Measurements from ENCODE around the gene LY6G5C.
A peak's percentile ranks its signal among the peaks of the same experiment; 100 is the strongest.

The LY6G5C gene, protein sequence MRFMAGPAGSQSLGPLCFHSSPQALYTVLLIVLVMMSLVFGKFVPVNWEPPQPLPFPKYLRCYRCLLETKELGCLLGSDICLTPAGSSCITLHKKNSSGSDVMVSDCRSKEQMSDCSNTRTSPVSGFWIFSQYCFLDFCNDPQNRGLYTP

DNA sequence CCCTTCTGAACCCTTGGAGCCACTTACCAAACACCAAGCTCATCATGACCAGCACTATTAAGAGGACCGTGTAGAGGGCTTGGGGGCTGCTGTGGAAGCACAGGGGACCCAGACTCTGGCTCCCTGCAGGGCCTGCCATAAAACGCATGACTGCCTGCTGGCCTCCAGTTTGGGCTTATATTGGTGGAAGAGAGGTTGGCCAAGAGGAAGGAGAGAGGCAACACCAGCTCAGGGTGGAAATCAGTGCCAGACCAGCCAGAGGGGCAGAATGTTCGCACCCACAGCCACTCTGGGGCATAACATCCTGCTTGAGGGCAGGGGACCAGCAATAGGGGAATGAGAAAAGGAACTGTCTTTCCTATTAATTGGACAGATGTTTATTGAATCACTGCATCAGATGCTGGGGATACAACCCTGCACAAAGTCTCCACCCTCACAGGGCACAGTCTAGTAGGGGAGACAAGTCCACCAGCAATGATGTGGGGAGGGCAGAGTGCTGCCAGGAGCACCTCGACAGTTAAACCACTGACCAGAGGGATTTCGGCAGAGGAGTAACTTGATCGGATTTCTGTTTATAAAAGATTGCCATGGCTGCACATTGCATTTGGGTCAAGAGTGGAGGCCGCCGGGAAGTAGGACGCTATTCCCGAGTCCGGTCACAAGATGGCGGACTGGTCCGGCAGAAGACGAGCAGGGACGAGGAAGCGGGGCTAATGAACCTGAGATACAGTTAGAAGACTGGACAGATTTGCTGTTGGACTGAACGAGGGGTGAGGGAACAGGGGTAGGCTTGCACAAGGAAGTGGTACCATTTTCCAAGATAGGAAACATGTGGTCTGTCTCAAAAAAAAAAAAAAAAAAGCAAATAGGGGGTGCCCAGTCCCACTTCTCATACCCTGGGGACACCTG is at the start of gene LY6G5C:
Gene LY6G5C (minus strand): TSS at position 842 of the 909 bp plus-strand sequence. CDS start 694 bp downstream, at position 148.
- peak; percentile 90 for DNase-seq (ENCODE audit: low read depth)

DNA sequence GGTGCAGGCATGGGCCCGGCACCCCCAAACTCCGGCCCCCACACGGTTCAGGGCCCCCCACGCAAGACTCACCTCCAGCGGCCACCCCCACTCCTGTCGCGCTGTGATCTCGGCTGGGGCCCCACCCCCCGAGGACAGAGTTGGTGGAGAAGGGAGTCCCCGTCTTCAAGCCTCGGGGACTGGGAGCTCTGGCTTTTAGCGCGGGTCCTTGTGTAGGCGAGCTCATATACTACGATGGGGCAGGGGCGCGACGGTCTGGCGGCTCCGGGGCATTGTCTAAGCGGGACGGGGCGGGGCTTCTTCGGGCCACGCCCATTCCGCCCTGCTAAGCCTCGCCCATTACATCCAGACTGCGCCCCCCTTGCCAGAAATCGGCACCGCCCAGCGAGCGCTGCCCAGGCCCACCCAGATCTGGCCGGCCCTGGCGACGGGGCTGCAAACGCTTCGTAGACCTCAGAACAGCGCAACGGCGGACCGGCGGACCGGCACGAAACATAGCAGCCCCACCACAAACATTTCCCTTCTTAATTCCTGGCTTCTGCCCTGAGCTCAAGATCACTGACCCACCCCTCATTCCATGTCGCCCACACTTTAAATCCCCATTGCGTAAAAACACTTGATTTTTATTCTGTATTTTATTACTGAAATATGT is 49.2 kb upstream of the LY6G5C start:
- DNase-seq (ENCODE audit: low read depth), result peak; percentile 90

DNA sequence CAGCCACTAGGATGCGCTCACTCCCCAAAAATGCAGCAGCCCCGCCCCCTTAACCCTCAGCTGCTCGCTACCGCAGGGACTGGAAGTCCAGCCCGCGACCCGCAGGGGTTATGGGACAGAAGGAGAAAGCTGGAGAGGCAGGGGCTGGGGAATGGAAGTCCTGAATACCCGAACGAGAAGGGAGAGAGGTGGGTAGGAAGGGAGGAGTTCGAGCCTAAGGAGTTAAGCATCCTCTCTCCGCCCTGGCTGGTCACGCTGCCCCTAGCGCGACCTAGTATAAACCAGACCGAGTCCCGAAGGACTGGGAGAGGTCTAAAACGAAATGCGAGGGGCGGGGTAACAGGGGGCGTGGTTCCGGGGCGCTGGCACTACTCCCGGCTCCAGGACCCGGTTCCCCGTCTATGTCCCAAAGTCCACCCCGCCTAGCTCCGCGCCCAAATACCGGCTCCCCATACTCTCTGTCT is 48.7 kb upstream of the LY6G5C start:
- peak; percentile 91 for DNase-seq (ENCODE audit: low read depth)

DNA sequence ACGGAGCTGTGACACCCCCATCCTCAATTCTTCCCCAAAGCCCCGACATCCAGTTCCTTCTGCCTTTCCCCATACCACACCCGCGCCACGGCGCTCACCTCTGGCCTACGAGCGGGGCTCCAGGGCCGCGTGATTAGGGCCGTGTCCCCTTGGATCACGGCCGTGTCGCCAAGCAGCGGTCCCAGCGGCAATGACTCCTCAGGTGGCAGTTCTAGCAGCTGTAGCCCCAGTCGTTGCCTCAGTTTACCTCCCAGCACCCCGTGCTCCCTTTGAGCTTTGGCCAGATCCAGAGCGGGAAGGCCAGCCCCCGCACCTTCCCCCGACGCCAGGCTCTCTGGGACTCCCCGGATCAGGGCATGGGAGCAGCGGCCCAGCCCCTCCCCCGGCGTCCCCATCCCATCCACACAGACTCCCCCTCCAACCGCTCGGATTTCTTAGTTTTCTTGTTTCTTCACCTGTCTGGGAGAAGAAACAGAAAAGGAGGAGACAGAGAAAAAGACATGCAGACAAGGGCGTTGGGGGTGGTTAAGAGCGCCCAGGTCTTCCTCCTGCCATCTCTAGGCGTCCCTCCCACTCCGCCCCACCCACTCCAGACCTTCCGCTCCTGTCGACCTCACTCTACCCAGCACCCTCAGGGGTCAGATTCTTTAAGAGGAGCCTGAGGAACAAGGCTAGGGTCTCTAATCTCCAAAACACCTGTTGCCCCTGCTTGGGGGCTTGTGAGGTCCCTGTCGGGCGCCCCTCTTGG is 48.1 kb upstream of the LY6G5C start, which contains the start of gene DDAH2:
Gene DDAH2 (minus strand): TSS at position 533 of the 748 bp plus-strand sequence. CDS start 138 bp downstream, at position 395.
- DNase-seq (ENCODE audit: low read depth), result no peak

GRCh38 chr6:31727717-31728671 is 47.1 kb upstream of the LY6G5C start:
- peak; percentile 11 for DNase-seq (ENCODE audit: low read depth)

DNA sequence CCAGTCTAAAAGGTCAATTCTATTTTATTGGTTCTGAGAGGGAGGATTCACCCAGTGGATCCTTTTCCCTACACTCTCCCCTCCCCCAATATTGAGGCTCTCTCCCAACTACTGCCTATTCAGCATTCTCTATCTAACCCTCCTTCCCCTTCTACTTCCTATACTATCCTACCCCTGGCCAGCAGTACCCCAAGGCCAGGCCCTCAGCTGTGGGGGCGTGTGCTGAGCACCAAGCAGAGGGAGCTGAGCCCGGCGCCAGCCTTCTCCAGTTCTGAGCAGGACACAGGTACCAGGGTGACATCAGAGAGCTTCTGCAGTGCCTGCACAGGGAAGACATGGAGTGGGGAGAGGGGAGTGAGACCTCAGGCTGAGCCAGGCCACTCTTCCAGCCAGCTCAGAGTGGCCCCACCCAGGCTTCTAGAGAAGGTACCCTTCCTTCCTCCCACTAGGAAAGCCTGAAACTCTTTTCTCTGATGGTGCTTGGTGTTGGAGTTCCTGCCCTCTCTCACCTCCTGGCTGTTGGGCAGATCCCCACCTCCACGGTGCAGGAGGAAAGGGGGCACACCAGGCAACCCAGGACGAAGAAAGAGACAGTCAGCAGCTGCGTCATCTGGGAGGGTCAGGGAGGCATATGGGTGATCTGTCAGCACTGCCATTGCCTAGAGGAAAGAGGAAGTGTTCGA is 46.3 kb upstream of the LY6G5C start:
- DNase-seq (ENCODE audit: low read depth), result no peak

GRCh38 chr6:31725502-31726350 is 44.9 kb upstream of the LY6G5C start:
- no peak for DNase-seq (ENCODE audit: low read depth)

GRCh38 chr6:31723980-31724691 is 43.3 kb upstream of the LY6G5C start:
- no peak for DNase-seq (ENCODE audit: low read depth)

DNA sequence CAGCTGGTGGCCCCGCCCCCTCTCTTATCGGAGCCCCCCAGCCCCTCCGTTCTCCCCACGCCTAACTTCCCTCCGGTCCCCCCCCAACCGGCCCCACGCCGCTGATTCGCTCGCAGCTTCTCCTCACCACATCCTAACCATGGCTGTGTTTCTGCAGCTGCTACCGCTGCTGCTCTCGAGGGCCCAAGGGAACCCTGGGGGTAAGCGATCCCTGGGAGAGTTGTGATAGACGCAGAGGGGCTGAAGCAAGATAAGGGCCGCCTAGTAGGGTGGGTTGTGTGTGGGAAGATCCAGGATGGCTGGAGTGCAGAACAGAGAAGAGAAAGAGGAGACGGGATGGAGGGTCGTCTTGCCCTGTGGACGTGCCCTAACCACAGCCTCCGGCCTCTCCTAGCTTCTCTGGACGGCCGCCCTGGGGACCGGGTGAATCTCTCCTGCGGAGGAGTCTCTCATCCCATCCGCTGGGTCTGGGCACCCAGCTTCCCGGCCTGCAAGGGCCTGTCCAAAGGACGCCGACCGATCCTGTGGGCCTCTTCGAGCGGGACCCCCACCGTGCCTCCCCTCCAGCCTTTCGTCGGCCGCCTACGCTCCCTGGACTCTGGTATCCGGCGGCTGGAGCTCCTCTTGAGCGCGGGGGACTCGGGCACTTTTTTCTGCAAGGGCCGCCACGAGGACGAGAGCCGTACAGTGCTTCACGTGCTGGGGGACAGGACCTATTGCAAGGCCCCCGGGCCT is 42.5 kb upstream of the LY6G5C start, which contains the start of gene MPIG6B:
Gene MPIG6B (plus strand): TSS at position 129 of the 735 bp plus-strand sequence. CDS start 11 bp downstream, at position 140.
- no peak for DNase-seq (ENCODE audit: low read depth)

DNA sequence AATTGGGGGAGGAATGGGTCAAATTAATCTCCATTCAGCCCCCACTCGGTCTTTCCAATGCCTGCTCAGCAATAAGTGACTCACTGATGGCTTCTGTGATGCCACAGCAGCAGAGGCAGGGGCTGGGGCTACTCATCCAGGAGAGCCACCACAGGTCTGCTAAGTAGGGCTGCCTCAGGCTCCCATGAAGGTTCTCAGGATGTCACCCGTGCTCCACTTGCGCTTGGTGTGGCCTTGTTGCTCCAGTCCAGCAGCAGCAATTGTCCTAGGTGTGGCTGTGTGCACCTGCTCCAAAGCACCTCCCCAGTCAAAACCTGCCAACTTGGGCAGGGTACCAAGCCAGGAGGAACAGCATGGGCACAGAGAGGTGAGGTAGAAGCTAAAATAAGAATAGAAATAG is 41.3 kb upstream of the LY6G5C start:
- DNase-seq (ENCODE audit: low read depth), result no peak

GRCh38 chr6:31721351-31722020 is 40.6 kb upstream of the LY6G5C start, which contains the start of gene LY6G6C:
TSS of gene LY6G6C (minus strand) at chr6:31721746. CDS start at chr6:31721679, 67 bp downstream.
- DNase-seq (ENCODE audit: low read depth), result peak; percentile 25

GRCh38 chr6:31720196-31720770 is 39.4 kb upstream of the LY6G5C start:
- peak; percentile 34 for DNase-seq (ENCODE audit: low read depth)

DNA sequence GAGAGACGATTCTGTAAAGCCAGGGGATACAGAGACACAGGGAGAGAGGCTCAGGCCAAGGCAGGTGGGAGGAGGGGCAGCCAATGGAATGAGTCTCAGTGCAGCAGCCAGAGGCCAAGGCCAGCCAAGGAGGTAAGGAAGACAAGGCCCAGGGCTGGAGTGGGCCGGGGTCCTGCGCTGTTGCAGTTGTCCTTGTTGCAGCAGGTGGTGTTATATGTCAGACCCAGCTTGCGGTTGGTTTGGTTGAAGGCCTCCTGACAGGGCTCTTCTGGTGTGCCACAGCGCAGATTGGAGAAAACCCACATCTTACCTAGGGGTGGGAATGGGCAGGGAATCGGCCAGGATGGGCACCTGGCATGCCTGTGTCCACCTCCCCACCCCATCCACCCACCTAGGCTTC is 38.1 kb upstream of the LY6G5C start:
- DNase-seq (ENCODE audit: low read depth), result no peak

DNA sequence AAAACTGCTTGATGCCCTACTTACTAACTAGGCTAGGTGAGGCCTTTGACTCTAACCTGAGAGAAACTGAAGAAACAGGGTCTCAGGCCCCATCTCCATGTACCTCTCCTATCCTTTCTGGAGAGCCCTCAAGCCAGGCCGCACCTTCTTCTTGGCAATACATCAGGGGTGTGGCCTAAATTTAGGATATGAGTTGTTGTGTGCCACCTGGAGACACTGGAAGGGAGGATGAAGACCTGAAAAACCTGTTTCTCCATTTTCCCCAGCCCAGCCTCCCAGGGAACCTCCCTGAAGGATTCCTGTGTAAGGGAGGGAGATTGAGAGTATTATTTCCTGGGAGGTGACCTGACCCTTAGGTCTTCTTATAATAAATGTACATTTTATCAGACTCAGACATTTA is 37.4 kb upstream of the LY6G5C start:
- DNase-seq (ENCODE audit: low read depth), result no peak

- no peak for DNase-seq (ENCODE audit: low read depth)
These were observed 36.8 kb upstream of the LY6G5C start for GRCh38 chr6:31717499-31718222.
